Testis (tissue), 3 donors: Measurements from ENCODE around the gene SIK3. TPM values are rescaled to one million over a fixed set of nuclear protein-coding genes. Genes with fewer than 3 reads are reported as not detected.

Source experiments
- DNase-seq: peaks from one replicate; pipeline ENCODE4 v3.0.0-alpha.2; 2019
- H3K27ac ChIP-seq, 2 donors: fragments of 200-600 bp; sonication (generic); one replicate each; pipeline ENCODE4 v1.5.1; 2019
- H3K27me3 ChIP-seq: fragments of 200-600 bp; sonication (generic); one replicate; pipeline ENCODE4 v1.5.1; 2019
- H3K36me3 ChIP-seq: fragments of 200-600 bp; sonication (generic); one replicate; pipeline ENCODE4 v1.5.1; 2017; ENCODE audit warnings: low read depth; ENCODE audit errors: missing control alignments
- H3K4me1 ChIP-seq: fragments of 200-600 bp; sonication (generic); one replicate; pipeline ENCODE4 v1.5.1; 2019
- H3K4me3 ChIP-seq, 2 donors: fragments of 200-600 bp; sonication (generic); one replicate each; pipeline ENCODE4 v1.5.1; 2017 to 2019
- H3K9me3 ChIP-seq: fragments of 200-600 bp; sonication (generic); one replicate; pipeline ENCODE4 v1.5.1; 2017
- POLR2A ChIP-seq: fragments of 450-650 bp; IDR thresholded peaks from one replicate; pipeline ENCODE4 v1.6.1; 2017; ENCODE audit warnings: antibody characterized with exemption, mild to moderate bottlenecking, moderate library complexity
- WGBS, 2 donors: methylation state at CpG; one replicate each; pipeline ENCODE4 v1.1.5; 2018; 5-methylcytosine and 5-hydroxymethylcytosine counted together
- intact Hi-C: fragments of 100-400 bp; cut with DNase I; formaldehyde crosslinking; loops from one replicate; pipeline ENCODE4 v1.15.1; 2023; ENCODE audit warnings: low total_unique reads
- polyA plus RNA-seq: library from polyadenylated mRNA; stranded (reverse); fragments of 350-450 nt; fragmentation: Illumina TruSeq; extraction: RNeasy Lipid Tissue Mini Kit (QIAGEN cat#74804); gene quantifications from one replicate; pipeline ENCODE4 v1.2.3, GENCODE V29; 2014; ENCODE audit warnings: low read depth, low replicate concordance; ENCODE audit not compliant: insufficient read depth
- total RNA-seq, 2 donors: library from RNA; depleted of rRNA; stranded (reverse); fragments of >200 nt; gene quantifications; one replicate each; pipeline ENCODE4 v1.2.3, GENCODE V29; 2016
- TF ChIP-seq, protein P1 (sequence below), 3 experiments: fragments of 450-650 bp in 2 of 3; fragments of 200-600 bp in 1 of 3; sonication (generic) in 1 of 3; IDR thresholded peaks; one replicate each; pipeline ENCODE4 v1.5.1; 2016 to 2019; ENCODE audit warnings: antibody characterized with exemption in 3 of 3, mild to moderate bottlenecking in 2 of 3, moderate library complexity in 1 of 3

The SIK3 gene
- total and polyA plus RNA-seq, 3 donors from 2014 or later = 112 to 125 (median 123) TPM

DNA sequence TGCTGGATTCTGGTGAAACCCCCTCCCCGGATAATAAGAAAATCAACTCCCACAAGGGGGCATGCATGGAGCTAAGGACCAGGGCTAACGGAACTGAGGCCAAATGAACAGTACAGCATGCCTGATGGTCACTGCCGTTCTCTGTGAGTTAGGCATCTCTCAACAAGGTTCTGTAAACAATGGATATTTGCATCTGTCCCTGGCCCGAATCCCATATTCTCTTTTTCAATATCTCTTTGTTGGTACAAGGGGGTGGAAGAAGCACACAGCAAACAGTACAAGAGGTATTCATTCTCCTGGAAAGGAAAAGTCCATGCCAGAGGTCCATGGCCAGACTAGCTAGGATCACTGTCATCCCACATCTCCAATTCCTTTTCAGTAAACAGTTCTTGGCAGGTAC, 228.6 kb downstream of the SIK3 start:
- no peak overlapping the region for H3K4me3 ChIP-seq
- no peak for DNase-seq
- no peaks in the 10 kb centered on the region for H3K36me3 ChIP-seq
- H3K4me1 ChIP-seq = peaks cover 20% of the 10 kb centered on the region
- intact Hi-C loops = loop anchor here (10.0 kb wide), 1 partner anchor 235 kb away; no protein-coding TSS in a partner anchor
- H3K27me3 ChIP-seq = no peaks in the 10 kb centered on the region
- no peaks in the 10 kb centered on the region for H3K9me3 ChIP-seq
- WGBS, 2 donors = 49 to 71% methylated on average over 4 of the region's 4 CpGs
- no peak for TF ChIP-seq POLR2A
- TF ChIP-seq, protein P1, sequence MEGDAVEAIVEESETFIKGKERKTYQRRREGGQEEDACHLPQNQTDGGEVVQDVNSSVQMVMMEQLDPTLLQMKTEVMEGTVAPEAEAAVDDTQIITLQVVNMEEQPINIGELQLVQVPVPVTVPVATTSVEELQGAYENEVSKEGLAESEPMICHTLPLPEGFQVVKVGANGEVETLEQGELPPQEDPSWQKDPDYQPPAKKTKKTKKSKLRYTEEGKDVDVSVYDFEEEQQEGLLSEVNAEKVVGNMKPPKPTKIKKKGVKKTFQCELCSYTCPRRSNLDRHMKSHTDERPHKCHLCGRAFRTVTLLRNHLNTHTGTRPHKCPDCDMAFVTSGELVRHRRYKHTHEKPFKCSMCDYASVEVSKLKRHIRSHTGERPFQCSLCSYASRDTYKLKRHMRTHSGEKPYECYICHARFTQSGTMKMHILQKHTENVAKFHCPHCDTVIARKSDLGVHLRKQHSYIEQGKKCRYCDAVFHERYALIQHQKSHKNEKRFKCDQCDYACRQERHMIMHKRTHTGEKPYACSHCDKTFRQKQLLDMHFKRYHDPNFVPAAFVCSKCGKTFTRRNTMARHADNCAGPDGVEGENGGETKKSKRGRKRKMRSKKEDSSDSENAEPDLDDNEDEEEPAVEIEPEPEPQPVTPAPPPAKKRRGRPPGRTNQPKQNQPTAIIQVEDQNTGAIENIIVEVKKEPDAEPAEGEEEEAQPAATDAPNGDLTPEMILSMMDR (IDR thresholded peaks at IDR 0.05) = no peak
- H3K27ac ChIP-seq = no peak overlapping the region

DNA sequence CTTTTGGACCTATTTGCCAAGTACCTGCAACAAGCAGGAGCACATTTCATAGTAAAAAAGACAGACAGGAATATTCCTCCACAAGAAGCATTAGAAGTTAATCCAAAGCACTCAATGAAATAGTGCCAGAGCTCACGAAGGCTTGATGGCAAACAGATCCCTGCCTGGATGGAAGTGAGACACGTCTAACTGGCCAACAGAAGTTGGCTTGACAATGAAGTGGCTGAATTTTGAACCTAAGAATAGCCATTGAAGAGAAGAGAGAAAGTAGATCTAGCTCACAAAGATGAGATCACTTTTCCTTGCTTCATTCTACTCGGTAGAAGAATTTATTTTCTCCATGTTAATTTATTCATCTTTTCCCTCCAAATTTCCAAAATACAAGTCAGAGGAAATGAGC, 230.2 kb downstream of the SIK3 start:
- no peak overlapping the region for H3K27ac ChIP-seq
- no peaks in the 10 kb centered on the region for H3K27me3 ChIP-seq
- no peak for DNase-seq
- H3K9me3 ChIP-seq = no peaks in the 10 kb centered on the region
- intact Hi-C loops = no loop called here
- 93 to 94% methylated on average over 3 of the region's 3 CpGs for WGBS, 2 donors
- TF ChIP-seq, protein P1 (IDR thresholded peaks at IDR 0.05) = no peak
- TF ChIP-seq POLR2A = no peak
- peaks cover 10% of the 10 kb centered on the region for H3K4me1 ChIP-seq
- H3K36me3 ChIP-seq = no peaks in the 10 kb centered on the region
- H3K4me3 ChIP-seq = no peak overlapping the region

DNA sequence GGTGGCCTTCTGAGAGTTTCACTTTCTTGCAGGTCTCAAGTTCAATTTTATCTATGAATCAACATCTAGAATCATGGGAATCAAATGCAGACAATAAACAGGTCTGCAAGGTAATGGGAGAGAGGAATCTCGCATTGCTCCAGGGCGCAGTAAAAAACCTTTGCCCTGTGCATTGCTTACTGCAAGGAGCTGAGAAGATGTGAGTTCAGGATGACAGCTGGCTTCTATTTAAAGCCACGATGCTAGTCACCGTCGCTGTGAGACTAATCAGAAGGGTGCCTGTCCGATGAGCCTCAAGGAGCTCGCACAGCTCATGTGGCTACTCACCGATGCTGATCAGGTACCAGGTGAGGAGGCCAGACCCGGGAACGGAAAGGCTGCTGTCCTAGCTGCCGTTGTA, 230.6 kb downstream of the SIK3 start:
- no peak overlapping the region for H3K4me3 ChIP-seq
- intact Hi-C loops = no loop called here
- H3K27me3 ChIP-seq = no peaks in the 10 kb centered on the region
- WGBS, 2 donors = 97 to 99% methylated on average over 10 to 11 of the region's 11 CpGs
- TF ChIP-seq, protein P1 (IDR thresholded peaks at IDR 0.05) = no peak
- no peak for TF ChIP-seq POLR2A
- DNase-seq = no peak
- H3K9me3 ChIP-seq = no peaks in the 10 kb centered on the region
- H3K4me1 ChIP-seq = peaks cover 10% of the 10 kb centered on the region
- no peaks in the 10 kb centered on the region for H3K36me3 ChIP-seq
- no peak overlapping the region for H3K27ac ChIP-seq

DNA sequence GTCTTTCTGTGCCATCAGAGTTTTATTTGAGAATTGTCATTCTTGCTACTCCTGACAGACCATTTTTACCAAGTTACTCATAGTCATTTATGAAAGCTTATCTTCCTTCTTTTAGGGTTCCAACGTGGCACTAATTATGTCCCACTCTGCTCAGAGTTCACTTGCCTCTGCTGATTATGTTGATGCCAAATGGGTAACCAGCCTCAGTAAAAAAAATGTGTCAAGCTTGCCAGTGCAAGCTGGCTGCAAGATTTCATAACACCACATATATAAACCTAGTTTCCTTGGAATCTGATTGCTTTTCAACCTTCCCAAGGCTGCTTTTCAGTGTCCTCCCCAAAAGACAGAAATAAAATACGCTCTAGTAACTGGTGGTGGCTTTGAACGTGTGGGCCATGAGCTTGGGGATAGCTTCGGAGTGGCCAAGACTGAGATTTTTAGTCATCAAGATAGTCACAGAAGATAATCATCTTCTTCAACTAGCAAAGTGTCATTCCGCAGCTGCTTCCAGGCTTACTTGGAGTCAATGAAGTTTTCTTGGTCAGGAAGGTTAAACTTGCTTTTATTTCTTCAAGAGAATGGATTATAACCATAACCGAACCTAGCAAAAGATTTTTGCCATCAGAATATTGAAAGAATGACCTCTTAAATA, 231.3 kb downstream of the SIK3 start:
- 94 to 98% methylated on average over 6 of the region's 6 CpGs for WGBS, 2 donors
- H3K4me1 ChIP-seq = peaks cover 10% of the 10 kb centered on the region

More for the DNA sequence above, 231.3 kb downstream of the SIK3 start:
- Histone ChIP-seq H3K4me3 (no peak overlapping the region), H3K27ac (no peak overlapping the region), H3K27me3 (no peaks in the 10 kb centered on the region), H3K36me3 (no peaks in the 10 kb centered on the region), H3K9me3 (no peaks in the 10 kb centered on the region)
- no peak for DNase-seq
- intact Hi-C loops = no loop called here
- TF ChIP-seq POLR2A = no peak
- TF ChIP-seq, protein P1 (IDR thresholded peaks at IDR 0.05) = no peak
